ENCODE data around the gene ABCF2. TPM values are rescaled to one million over a fixed set of nuclear protein-coding genes. Genes with fewer than 3 reads are reported as not detected.

The ABCF2 gene
- total and polyA plus RNA-seq, 11 donors, result 15.9 to 58.4 (median 33.0) TPM

DNA sequence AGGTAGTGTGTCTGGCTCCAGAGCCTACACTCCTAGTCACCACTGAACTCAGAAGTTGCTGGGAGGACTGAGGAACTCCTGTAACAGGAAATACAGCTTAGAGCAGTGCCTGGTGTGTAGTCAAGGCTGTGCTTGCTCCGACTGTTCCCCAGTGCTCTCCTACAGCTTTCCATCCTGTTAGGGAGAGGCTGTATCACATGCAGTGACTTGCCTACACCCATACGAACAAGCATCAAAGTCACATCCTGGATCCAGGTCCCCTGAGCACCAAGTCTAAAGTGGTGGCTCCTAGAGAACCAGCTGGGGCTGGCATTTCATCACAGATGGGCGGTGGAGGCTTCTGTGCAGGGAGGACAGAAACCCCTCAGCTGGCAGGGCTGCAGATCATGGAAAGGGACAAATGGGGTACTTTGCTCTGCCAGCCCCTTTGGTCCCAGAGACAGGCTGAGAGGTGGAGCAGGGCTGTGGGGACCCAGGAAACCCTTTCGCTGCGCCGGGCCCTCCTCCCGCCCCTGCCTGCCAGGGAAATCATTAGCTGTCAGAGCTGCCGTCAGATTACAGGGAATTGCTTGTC is 47.6 kb downstream of the ABCF2 start:
- peak in 1 of 5 donors; percentile 39 for DNase-seq
- ATAC-seq, result no peak
- Histone ChIP-seq H3K4me3 (no peak overlapping the region), H3K4me1 (peaks cover 0 to 9% (median 0%) of the 10 kb centered on the region in 12 donors), H3K27me3 (peaks cover 0 to 22% (median 0%) of the 10 kb centered on the region in 9 donors), H3K9me3 (no peaks in the 10 kb centered on the region), H3K36me3 (peaks cover 0 to 7% (median 0%) of the 10 kb centered on the region in 9 donors), H3K27ac (no peak overlapping the region)
- WGBS, 4 donors, result 72 to 85% (median 77%) methylated on average over 8 of the region's 8 CpGs
- intact Hi-C loops (cut with DNase I), result loop anchor here in 3 of 10 donors (10.0 kb wide), 2 partner anchors 125 to 285 kb away; no protein-coding TSS in a partner anchor
- no peak for TF ChIP-seq POLR2A (IDR thresholded peaks at IDR 0.05)
- TF ChIP-seq, protein P1, sequence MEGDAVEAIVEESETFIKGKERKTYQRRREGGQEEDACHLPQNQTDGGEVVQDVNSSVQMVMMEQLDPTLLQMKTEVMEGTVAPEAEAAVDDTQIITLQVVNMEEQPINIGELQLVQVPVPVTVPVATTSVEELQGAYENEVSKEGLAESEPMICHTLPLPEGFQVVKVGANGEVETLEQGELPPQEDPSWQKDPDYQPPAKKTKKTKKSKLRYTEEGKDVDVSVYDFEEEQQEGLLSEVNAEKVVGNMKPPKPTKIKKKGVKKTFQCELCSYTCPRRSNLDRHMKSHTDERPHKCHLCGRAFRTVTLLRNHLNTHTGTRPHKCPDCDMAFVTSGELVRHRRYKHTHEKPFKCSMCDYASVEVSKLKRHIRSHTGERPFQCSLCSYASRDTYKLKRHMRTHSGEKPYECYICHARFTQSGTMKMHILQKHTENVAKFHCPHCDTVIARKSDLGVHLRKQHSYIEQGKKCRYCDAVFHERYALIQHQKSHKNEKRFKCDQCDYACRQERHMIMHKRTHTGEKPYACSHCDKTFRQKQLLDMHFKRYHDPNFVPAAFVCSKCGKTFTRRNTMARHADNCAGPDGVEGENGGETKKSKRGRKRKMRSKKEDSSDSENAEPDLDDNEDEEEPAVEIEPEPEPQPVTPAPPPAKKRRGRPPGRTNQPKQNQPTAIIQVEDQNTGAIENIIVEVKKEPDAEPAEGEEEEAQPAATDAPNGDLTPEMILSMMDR (IDR thresholded peaks at IDR 0.05), result no peak

DNA sequence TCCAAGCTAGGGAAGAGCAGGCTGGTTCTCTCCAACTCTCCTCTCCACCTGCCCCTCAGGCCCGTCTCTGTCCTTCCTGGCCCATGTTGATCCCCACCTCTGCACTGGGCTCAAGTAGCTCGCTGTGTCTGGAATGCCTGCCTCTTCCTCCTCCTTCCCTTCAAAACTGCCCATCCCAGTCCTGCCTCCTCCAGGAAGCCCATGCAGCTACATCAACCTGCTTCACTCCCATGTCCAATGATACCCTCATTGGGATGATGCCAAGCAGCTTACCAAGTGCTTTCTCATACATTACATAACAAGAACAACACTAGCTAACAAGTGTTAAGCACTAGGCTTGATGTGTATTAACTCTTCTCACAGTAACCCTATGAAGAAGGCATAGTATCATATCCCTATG is 48.2 kb downstream of the ABCF2 start:
- Histone ChIP-seq H3K27ac (no peak overlapping the region), H3K9me3 (no peaks in the 10 kb centered on the region), H3K4me3 (no peak overlapping the region), H3K36me3 (peaks cover 0 to 7% (median 0%) of the 10 kb centered on the region in 9 donors), H3K27me3 (peaks cover 0 to 22% (median 0%) of the 10 kb centered on the region in 9 donors), H3K4me1 (peaks cover 0 to 9% (median 0%) of the 10 kb centered on the region in 12 donors)
- intact Hi-C loops (cut with DNase I), result loop anchor here in 3 of 10 donors (10.0 kb wide), 2 partner anchors 126 to 284 kb away; no protein-coding TSS in a partner anchor
- DNase-seq, result no peak
- no peak for ATAC-seq
- 67 to 75% (median 70%) methylated on average over 2 of the region's 2 CpGs for WGBS, 4 donors
- TF ChIP-seq POLR2A (IDR thresholded peaks at IDR 0.05), result no peak
- TF ChIP-seq, protein P1 (IDR thresholded peaks at IDR 0.05), result no peak

DNA sequence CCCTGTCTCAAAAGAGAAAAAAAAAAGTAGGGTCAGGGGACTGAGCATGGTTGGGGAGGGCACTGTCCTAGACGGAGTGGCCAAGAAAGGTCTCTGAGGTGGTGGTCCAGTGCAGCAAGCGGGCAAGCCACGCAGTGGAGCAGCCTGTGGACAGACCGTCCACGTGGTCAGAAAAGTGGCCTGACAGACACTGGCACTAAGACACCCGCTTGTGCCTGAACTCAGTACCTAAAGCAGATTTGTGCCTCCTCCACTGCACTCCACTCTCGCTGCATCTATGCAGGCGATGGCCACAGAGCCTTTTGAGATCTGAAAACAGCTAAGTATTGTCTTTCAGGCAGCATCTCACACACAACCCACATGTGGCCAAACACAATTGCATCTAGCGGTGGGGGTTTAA is 48.8 kb downstream of the ABCF2 start:
- Histone ChIP-seq H3K9me3 (no peaks in the 10 kb centered on the region), H3K27ac (no peak overlapping the region), H3K4me1 (peaks cover 0 to 9% (median 0%) of the 10 kb centered on the region in 12 donors), H3K27me3 (peaks cover 0 to 26% (median 0%) of the 10 kb centered on the region in 9 donors), H3K4me3 (no peak overlapping the region), H3K36me3 (peaks cover 0 to 7% (median 0%) of the 10 kb centered on the region in 9 donors)
- intact Hi-C loops (cut with DNase I), result loop anchor here in 3 of 10 donors (10.0 kb wide), 2 partner anchors 127 to 283 kb away; no protein-coding TSS in a partner anchor
- no peak for DNase-seq
- ATAC-seq, result no peak
- no peak for TF ChIP-seq POLR2A (IDR thresholded peaks at IDR 0.05)
- TF ChIP-seq, protein P1 (IDR thresholded peaks at IDR 0.05), result no peak
- WGBS, 4 donors, result 84 to 92% (median 86%) methylated on average over 9 of the region's 9 CpGs

DNA sequence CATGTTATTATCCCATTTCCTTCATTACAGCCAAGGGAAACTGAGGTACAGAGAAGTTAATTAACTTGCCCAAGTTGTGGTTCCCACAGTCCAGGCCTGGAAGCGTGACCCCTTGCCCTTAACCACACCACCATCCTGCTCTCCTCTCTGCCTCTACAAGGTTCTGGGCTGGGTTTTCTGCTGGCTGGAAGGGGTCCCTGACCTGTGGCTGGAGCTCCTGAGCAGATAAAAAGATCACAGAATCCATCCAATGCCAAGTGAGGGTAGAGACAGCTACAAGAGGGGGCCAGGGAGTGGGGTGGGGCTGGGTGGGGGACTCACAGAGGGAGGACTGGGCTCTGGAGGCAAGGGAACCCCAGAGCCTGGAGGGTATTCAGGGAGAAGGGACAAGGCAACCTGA is 49.7 kb downstream of the ABCF2 start:
- H3K36me3 ChIP-seq, result peaks cover 0 to 7% (median 0%) of the 10 kb centered on the region in 9 donors
- DNase-seq (no peak), ATAC-seq (no peak)
- no peak overlapping the region for H3K27ac ChIP-seq
- H3K9me3 ChIP-seq, result no peaks in the 10 kb centered on the region
- H3K27me3 ChIP-seq, result peaks cover 0 to 30% (median 0%) of the 10 kb centered on the region in 9 donors
- TF ChIP-seq, protein P1 (IDR thresholded peaks at IDR 0.05), result no peak
- TF ChIP-seq POLR2A (IDR thresholded peaks at IDR 0.05), result no peak
- 91 to 100% (median 94%) methylated on average over 1 of the region's 1 CpG; no CpG with 5 or more reads in 1 of the 4 donors for WGBS, 4 donors
- H3K4me1 ChIP-seq, result peaks cover 0 to 7% (median 0%) of the 10 kb centered on the region in 12 donors
- intact Hi-C loops (cut with DNase I), result loop anchor here in 3 of 10 donors (10.0 kb wide), 2 partner anchors 127 to 283 kb away; no protein-coding TSS in a partner anchor
- H3K4me3 ChIP-seq, result no peak overlapping the region

All from heart left ventricle (tissue), 16 donors.